B cell (primary cell): ENCODE measurements around the gene NCOA5.

ENCODE experiments used
- EZH2 ChIP-seq: IDR thresholded peaks from 2 replicates; pipeline ENCODE4 v1.6.1; 2012; ENCODE audit warnings: borderline replicate concordance, low read depth, mild to moderate bottlenecking, moderate library complexity, low read length; ENCODE audit not compliant: insufficient read depth, poor library complexity, severe bottlenecking
- TF ChIP-seq, protein P1 (sequence below): fragments of 200-600 bp; IDR thresholded peaks from one replicate; pipeline ENCODE4 v1.8.0; 2022; ENCODE audit warnings: antibody characterized with exemption, mild to moderate bottlenecking

DNA sequence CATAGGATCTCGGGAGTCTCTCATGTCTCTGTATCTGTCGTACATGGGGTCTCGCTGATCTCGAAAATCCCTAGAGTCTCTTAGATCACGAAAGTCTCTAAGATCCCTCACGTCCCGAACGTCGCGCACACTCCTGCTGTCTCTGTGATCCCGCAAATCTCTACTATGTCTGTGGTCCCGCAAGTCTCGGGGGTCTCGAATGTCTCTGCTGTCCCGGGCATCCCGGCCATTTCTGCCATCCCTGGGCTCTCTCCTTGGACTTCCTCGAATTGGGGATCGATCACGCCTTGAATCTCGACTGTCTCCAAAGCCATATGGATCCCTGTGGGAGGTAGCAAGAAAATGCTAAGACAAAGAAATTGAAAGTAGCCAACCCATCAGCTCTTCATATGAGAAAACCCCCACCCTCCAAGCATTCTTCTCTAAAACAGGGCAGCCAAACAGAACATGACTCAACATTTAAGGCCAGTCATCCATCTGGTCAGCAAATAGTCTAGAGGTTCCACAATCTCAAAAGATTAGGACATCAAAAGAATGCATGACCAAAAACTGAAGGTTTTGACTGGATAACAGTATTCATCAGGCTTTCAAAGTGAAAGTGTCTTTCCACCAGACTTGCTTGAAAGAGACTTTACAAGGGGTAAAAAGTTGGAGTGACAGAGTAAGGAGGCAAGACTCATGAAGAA lies 19.4 kb downstream of the NCOA5 start:
- TF ChIP-seq, protein P1, sequence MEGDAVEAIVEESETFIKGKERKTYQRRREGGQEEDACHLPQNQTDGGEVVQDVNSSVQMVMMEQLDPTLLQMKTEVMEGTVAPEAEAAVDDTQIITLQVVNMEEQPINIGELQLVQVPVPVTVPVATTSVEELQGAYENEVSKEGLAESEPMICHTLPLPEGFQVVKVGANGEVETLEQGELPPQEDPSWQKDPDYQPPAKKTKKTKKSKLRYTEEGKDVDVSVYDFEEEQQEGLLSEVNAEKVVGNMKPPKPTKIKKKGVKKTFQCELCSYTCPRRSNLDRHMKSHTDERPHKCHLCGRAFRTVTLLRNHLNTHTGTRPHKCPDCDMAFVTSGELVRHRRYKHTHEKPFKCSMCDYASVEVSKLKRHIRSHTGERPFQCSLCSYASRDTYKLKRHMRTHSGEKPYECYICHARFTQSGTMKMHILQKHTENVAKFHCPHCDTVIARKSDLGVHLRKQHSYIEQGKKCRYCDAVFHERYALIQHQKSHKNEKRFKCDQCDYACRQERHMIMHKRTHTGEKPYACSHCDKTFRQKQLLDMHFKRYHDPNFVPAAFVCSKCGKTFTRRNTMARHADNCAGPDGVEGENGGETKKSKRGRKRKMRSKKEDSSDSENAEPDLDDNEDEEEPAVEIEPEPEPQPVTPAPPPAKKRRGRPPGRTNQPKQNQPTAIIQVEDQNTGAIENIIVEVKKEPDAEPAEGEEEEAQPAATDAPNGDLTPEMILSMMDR: no peak
- no peak for TF ChIP-seq EZH2
